Measurements from ENCODE around the gene CAMK1D.
"Not testable (repeated sequence)": the region's sequence is repeated elsewhere in the genome, so short reads cannot be mapped to it uniquely, and the experiment has no call there.

Gene CAMK1D

GRCh38 chr10:12340937-12341336 is 8.4 kb upstream of the CAMK1D start:
- no peak for DNase-seq (ENCODE audit: low spot score)

DNA sequence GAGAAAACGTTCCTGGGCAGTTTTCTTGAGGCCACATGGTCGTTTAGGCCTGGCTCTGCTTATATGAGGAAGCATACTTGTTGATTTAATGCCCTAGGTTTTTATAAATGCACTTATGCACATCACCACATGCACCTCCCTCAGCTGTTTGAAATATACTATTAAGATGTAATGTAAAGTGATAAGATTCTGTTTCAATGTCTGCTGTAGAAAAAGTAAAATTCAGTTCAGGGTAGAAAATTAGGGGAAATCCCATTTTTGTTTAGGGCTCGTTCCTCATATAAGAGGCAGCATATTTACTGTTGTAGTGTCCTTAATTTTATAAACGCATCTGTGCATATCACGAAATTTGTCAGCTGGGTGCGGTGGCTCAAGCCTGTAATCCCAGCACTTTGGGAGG is 7.8 kb upstream of the CAMK1D start:
- no peak for DNase-seq (ENCODE audit: low spot score)

- DNase-seq (ENCODE audit: low spot score) = no peak
Observed at GRCh38 chr10:12344375-12345110, 4.8 kb upstream of the CAMK1D start.

GRCh38 chr10:12346707-12347106 is 2.6 kb upstream of the CAMK1D start:
- DNase-seq (ENCODE audit: low spot score) = no peak

DNA sequence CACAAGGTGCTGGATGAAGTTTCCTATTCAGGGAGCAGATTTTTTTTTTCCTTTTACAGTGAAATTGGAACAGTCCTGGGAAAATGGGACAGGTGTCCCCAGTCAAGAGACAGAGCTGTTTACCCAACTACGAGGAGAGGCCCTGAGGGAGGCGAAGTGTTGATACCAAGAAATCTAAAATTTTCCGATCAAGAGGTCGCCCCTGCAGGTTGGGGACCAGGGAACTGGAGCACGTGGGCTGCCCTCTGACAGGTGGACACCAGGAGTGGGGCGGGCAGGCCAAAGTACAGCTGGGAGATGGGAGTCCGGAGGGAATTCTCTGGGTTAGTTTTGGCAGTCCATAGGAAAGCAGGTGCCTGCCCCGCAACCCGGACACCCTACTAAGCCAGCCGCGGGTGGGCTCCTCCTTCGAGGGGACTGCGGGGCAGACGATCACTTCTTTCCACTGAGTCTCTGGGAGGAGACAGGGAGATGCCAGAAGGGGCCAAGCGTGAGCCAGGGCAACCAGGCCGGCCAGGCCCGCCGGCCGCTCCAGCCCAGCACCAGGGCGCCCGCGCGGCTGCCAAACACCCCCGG is 965 bp upstream of the CAMK1D start:
- DNase-seq (ENCODE audit: low spot score) = no peak

DNA sequence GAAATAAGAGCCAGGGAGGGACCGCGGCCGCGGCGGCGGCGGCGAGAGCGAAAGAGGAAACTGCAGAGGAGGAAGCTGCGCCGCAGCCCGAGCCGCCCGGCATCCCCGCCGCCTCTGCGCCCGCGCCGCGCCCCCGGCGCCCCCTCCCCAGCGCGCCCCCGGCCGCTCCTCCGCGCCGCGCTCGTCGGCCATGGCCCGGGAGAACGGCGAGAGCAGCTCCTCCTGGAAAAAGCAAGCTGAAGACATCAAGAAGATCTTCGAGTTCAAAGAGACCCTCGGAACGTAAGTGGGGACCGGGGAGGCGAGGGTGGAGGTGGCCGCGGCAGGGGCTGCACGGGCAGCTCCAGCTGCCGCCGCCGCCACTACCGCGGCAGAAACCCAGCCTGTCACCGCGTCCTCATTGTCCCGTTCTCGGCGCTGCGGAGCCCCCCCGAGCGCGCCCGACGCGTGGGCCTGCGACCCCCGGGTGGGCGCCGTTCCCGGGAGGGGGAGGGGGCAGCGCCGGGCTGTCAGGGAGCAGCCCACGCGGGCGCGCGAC is 351 bp downstream of the CAMK1D start:
- DNase-seq (ENCODE audit: low spot score) = no peak

DNA sequence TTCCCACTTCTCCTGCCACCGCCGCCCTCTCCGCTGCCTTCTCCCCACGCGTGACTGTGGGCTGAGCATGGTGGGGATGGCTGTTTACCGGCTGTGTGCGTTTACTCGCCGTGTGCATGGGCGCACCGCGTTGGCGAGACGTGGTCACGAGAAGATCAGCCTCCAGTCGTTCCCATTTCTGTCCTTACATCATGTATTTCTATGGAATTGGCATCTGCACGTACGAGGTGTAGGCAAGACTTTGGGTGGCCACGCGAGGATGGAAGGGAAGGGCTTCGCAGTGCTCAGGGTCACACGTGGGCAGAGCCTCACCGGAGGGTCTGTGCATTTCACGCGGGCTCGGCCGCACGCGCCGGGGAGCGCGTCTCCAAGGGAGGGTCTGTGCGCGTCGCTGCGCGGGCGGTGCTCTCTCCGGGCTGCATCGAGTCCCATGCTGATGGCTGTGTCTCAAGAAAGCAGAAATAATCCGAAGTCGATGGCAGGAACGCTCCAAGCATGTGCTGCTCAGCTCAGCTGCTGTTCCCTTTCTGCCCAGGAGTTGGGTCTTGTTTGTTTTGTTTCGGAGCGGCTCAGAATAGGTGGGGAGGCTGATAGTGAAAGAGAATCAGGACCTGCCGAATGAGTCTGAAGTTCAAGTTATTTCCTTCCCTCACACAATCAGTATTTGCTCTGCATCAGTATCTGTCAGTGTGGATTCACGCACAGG is 973 bp downstream of the CAMK1D start:
- DNase-seq (ENCODE audit: low spot score) = peak; percentile 16

DNA sequence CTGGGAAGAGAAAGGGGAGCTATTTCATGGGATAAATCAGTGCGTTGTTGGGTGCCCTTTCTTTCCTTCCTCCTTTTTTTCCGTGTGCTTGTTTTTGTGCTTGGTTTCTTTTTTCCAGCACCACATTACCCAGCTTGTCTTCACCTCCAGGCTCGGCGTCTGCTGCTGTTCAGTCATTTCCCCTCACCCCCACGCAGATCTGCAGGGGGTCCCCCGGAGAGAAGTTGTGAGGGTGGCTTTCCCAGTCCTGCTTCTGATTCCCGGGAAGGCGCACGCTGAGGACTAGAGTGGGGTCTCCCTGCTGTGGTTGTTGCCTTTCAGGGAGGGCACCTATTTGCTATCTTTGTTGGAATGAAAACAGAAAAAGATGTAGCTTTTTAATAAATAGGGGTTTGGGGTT is 1.6 kb downstream of the CAMK1D start:
- no peak for DNase-seq (ENCODE audit: low spot score)

DNA sequence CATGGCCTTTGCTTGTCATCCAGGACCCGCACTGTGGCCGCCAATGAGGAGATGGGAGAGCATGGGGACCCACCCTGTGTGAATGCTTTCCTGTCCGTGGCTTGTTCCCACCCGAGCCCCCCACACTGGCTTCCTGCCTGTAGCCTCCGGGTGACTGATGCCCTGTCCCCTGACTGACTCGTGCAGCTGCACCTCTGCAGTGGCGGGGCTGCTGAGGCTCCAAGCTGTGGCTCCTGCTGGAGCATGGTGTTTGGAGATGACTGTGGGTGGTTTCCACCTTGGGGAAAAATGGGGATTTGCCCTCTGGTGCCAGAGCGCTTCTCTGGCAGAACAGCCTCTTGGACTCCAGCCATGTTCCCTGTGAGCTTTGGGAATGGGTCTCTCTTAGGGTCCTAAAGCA is 2.1 kb downstream of the CAMK1D start:
- no peak for DNase-seq (ENCODE audit: low spot score)

DNA sequence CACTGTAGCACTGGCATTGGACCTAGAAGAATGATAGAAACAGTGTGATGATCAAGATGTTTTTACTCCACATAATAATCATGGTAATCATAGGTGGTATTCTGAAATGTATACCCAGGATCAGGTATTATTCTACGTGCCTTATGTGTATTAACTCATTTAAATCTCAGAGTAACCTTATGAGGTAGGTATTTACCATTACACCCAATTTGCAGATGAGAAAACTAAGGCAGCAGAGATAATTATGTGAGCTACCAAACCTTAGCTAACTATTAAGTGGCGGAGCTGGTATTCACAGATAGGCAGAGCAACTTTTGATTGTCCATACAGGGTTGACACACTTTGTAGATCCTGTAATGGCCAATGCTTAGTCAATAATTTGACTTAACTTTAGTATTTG is 2.5 kb downstream of the CAMK1D start:
- no peak for DNase-seq (ENCODE audit: low spot score)

- DNase-seq (ENCODE audit: low spot score) = no peak
Observed at GRCh38 chr10:12353399-12354242, 4.3 kb downstream of the CAMK1D start.

GRCh38 chr10:12354696-12355095 is 5.3 kb downstream of the CAMK1D start:
- not testable (repeated sequence) for DNase-seq (ENCODE audit: low spot score)

DNA sequence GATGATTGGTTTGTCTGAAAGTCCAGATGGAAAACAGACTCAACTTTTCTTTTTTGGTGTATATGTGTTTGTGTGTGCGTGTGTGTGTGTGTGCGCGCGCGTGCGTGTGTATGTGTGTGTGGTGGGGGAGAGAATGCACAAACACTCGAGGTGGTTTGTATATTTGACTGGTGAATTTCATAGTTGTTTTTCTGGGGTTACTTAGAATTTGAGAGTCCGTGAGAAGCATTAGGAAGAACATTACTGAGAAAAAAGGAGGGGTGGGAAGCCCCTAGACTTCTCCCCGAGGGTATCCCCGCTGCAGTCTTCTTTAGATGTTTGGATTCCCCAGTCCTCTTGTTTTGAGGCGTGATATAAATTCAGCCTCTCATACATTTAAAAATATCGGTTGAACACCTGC is 6.0 kb downstream of the CAMK1D start:
- DNase-seq (ENCODE audit: low spot score) = no peak

- no peak for DNase-seq (ENCODE audit: low spot score)
Observed at GRCh38 chr10:12357525-12358151, 8.3 kb downstream of the CAMK1D start.

GRCh38 chr10:12358863-12359564 is 9.7 kb downstream of the CAMK1D start:
- no peak for DNase-seq (ENCODE audit: low spot score)

GRCh38 chr10:12360461-12360860 is 11.1 kb downstream of the CAMK1D start:
- no peak for DNase-seq (ENCODE audit: low spot score)

DNA sequence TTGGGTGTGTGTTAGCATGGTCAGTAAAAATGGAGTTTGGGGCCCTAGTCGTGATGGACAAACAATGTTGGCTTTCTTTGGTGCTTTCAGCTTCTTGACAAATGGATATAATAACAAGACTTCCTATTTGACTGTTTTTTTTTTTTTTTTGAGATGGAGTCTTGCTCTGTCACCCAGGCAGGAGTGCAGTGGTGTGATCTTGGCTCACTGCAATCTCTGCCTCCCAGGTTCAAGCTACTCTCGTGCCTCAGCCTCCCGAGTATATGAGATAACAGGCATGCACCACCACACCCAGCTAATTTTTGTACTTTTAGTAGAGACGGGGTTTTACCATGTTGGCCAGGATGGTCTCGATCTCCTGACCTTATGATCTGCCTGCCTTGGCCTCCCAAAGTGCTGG is 11.8 kb downstream of the CAMK1D start:
- DNase-seq (ENCODE audit: low spot score) = not testable (repeated sequence)

DNA sequence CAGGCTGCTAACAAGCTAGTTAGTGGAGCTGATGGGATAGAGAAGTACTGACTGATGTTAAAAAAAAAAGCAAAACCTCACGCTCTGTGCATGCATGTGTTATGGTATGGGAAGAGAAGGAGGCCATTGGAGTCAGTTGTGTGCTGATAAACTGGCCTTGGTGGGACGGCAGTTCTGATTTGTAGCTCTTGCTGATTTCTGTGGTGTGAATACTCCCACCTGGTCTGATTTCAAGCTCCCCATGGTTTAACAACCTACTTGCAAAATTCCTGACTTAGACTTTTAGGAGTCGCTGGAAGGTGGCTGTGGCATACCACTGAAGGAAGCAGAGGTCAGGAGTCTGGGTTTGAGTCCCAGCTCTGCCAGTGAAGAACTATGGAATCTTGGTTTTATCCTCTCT is 15.2 kb downstream of the CAMK1D start:
- no peak for DNase-seq (ENCODE audit: low spot score)

DNA sequence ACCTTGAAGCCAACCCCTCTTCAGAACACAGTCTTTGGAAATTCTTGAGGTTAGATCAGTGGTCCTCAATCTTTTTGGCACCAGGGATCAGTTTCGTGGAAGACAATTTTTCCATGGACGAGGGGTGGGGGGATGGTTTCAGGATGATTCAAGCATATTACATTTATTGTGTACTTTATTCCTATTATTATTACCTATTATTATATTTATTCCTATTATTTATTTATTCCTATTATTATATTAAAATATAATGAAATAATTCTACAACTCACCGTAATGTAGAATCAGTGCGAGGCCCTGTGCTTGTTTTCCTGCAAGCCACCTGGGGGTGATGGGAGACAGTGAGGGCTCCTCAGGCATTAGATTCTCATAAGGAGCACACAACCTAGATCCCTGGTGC is 17.9 kb downstream of the CAMK1D start:
- DNase-seq (ENCODE audit: low spot score) = no peak

DNA sequence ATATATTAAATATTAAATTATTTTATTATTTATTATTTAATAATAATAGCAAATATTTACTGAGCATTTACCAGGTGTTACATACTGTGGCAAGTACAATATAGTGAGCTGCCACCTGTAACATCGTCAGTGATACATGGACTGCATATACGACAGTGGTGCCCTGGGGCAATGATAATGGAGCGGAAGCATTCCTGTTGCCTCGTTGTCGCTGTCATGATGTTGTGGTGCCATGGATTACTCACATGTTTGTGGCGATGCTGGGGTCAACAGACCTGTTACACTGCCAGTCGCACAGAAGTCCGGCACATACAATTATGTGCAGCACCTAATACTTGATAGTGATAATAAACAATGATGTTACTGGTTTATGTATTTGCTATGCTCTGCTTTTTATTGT is 20.6 kb downstream of the CAMK1D start:
- DNase-seq (ENCODE audit: low spot score) = no peak

- no peak for DNase-seq (ENCODE audit: low spot score)
Observed at GRCh38 chr10:12372846-12373245, 23.5 kb downstream of the CAMK1D start.
